OCI-LY3 (cell line): ENCODE results near the gene PPP2R3C.

Experiments
- EZH2phosphoT487 ChIP-seq: fragments of 200-600 bp; shearing (Covaris generic); IDR thresholded peaks from 2 replicates; pipeline ENCODE4 v1.6.1; 2018; ENCODE audit warnings: antibody characterized with exemption, mixed run types, low read depth
- TF ChIP-seq, protein P1 (sequence below): fragments of 200-600, 300-600 bp; sonication (generic); IDR thresholded peaks from 2 replicates; pipeline ENCODE4 v1.5.1; 2014; ENCODE audit warnings: antibody characterized with exemption, low read length, low read depth

GRCh38 chr14:35047976-35048513, 73.7 kb downstream of the PPP2R3C start:
- TF ChIP-seq, protein P1, sequence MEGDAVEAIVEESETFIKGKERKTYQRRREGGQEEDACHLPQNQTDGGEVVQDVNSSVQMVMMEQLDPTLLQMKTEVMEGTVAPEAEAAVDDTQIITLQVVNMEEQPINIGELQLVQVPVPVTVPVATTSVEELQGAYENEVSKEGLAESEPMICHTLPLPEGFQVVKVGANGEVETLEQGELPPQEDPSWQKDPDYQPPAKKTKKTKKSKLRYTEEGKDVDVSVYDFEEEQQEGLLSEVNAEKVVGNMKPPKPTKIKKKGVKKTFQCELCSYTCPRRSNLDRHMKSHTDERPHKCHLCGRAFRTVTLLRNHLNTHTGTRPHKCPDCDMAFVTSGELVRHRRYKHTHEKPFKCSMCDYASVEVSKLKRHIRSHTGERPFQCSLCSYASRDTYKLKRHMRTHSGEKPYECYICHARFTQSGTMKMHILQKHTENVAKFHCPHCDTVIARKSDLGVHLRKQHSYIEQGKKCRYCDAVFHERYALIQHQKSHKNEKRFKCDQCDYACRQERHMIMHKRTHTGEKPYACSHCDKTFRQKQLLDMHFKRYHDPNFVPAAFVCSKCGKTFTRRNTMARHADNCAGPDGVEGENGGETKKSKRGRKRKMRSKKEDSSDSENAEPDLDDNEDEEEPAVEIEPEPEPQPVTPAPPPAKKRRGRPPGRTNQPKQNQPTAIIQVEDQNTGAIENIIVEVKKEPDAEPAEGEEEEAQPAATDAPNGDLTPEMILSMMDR: no peak
- TF ChIP-seq EZH2phosphoT487: no peak
